HEK293 (cell line): ENCODE results near the gene NTN4.

Experiments
- CTCF ChIA-PET: fragments of 350-600 bp; formaldehyde crosslinking; extraction: SDS; loops from one replicate; lab custom pipeline; 2021; ENCODE audit warnings: antibody characterized with exemption; lab: Yijun Ruan, JAX
- POLR2A ChIA-PET: fragments of 300-600 bp; formaldehyde crosslinking; extraction: SDS; loops from one replicate; lab custom pipeline; 2020; ENCODE audit warnings: antibody characterized with exemption, inconsistent platforms; lab: Yijun Ruan, JAX
- H3K27ac ChIP-seq: fragments of 200-500 bp; sonication (Bioruptor generic); 2 replicates; pipeline ENCODE4 v1.5.1; 2014; ENCODE audit warnings: low read depth, low read length, control low read depth, inconsistent platforms; ENCODE audit errors: extremely low read depth
- H3K36me3 ChIP-seq, 2 experiments: fragments of 200-500 bp in 1 of 2; sonication (Bioruptor generic) in 1 of 2; 1 replicate in 1 of 2; 2 replicates in 1 of 2; pipeline ENCODE4 v1.5.1; 2014 to 2017; ENCODE audit warnings: inconsistent platforms in 2 of 2, low read length in 2 of 2; ENCODE audit not compliant: control insufficient read depth in 2 of 2, insufficient read depth in 1 of 2
- H3K4me1 ChIP-seq: fragments of 200-500 bp; sonication (Bioruptor generic); 2 replicates; pipeline ENCODE4 v1.5.1; 2014; ENCODE audit warnings: mild to moderate bottlenecking, low read length, inconsistent platforms; ENCODE audit not compliant: control insufficient read depth, insufficient read depth
- H3K4me3 ChIP-seq: 2 replicates; pipeline ENCODE4 v1.5.1; 2011; ENCODE audit warnings: low read depth, mild to moderate bottlenecking, control low read depth, low read length, moderate library complexity
- H3K9me3 ChIP-seq: fragments of 200-500 bp; sonication (Bioruptor generic); 2 replicates; pipeline ENCODE4 v1.5.1; 2014; ENCODE audit warnings: low read depth, low read length, inconsistent platforms; ENCODE audit not compliant: control insufficient read depth, insufficient read depth
- BCL11A ChIP-seq: fragments of 450-650 bp; formaldehyde crosslinking; IDR thresholded peaks from 2 replicates; pipeline ENCODE4 v1.5.1; 2016; ENCODE audit warnings: low read depth, missing biosample characterization, missing genetic modification characterization
- GLI2 ChIP-seq: fragments of 450-650 bp; formaldehyde crosslinking; IDR thresholded peaks from 2 replicates; pipeline ENCODE4; 2017; ENCODE audit warnings: missing biosample characterization, missing genetic modification characterization, low read depth, borderline replicate concordance
- HOXA7 ChIP-seq: sonication (generic); formaldehyde crosslinking; IDR thresholded peaks from 2 replicates; pipeline ENCODE4 v1.8.1; 2022; ENCODE audit warnings: missing genetic modification reagents, borderline replicate concordance
- SP3 ChIP-seq: fragments of 450-650 bp; formaldehyde crosslinking; IDR thresholded peaks from 2 replicates; pipeline ENCODE4 v1.5.1; 2016; ENCODE audit warnings: missing biosample characterization, missing genetic modification characterization
- ZNF202 ChIP-seq: fragments of 450-650 bp; formaldehyde crosslinking; IDR thresholded peaks from 2 replicates; pipeline ENCODE4 v1.5.1; 2016; ENCODE audit warnings: missing biosample characterization, missing genetic modification characterization, borderline replicate concordance
- ZNF324 ChIP-seq: fragments of 450-650 bp; formaldehyde crosslinking; IDR thresholded peaks from 2 replicates; pipeline ENCODE4 v1.5.1; 2016; ENCODE audit warnings: missing biosample characterization, missing genetic modification characterization
- ZNF335 ChIP-seq: fragments of 450-650 bp; formaldehyde crosslinking; conservative IDR thresholded peaks from 2 replicates; pipeline ENCODE4 v1.5.1; 2016; ENCODE audit warnings: missing biosample characterization, missing genetic modification characterization
- ZNF501 ChIP-seq: fragments of 450-650 bp; formaldehyde crosslinking; IDR thresholded peaks from 2 replicates; pipeline ENCODE4 v1.5.1; 2016; ENCODE audit warnings: missing biosample characterization, missing genetic modification characterization
- ZNF513 ChIP-seq: fragments of 450-650 bp; IDR thresholded peaks from 2 replicates; pipeline ENCODE4 v1.5.1; 2018; ENCODE audit warnings: missing biosample characterization, missing genetic modification characterization
- ZNF658 ChIP-seq: fragments of 450-650 bp; formaldehyde crosslinking; IDR thresholded peaks from 2 replicates; pipeline ENCODE4; 2016; ENCODE audit warnings: missing biosample characterization, missing genetic modification characterization
- ZNF660 ChIP-seq: fragments of 450-650 bp; IDR thresholded peaks from 2 replicates; pipeline ENCODE4 v1.5.1; 2018; ENCODE audit warnings: missing biosample characterization, mild to moderate bottlenecking, missing genetic modification characterization
- ZSCAN18 ChIP-seq: fragments of 450-650 bp; formaldehyde crosslinking; IDR thresholded peaks from 2 replicates; pipeline ENCODE4 v1.5.1; 2016; ENCODE audit warnings: missing biosample characterization, missing genetic modification characterization
- TF ChIP-seq, protein P1 (sequence below): fragments of 450-650 bp; formaldehyde crosslinking; IDR thresholded peaks from 2 replicates; pipeline ENCODE4 v1.5.1; 2016; ENCODE audit warnings: missing biosample characterization, missing genetic modification characterization
- TF ChIP-seq, protein P2 (sequence below): fragments of 450-650 bp; formaldehyde crosslinking; conservative IDR thresholded peaks from 2 replicates; pipeline ENCODE4 v1.5.1; 2016; ENCODE audit warnings: low read depth, missing biosample characterization, missing genetic modification characterization
- TF ChIP-seq, protein P3 (sequence below): fragments of 450-650 bp; formaldehyde crosslinking; IDR thresholded peaks from 2 replicates; pipeline ENCODE4 v1.5.1; 2016; ENCODE audit warnings: missing biosample characterization, missing genetic modification characterization, borderline replicate concordance
- TF ChIP-seq, protein P4 (sequence below): fragments of 450-650 bp; formaldehyde crosslinking; IDR thresholded peaks from 2 replicates; pipeline ENCODE4 v1.5.1; 2016; ENCODE audit warnings: missing biosample characterization, missing genetic modification characterization
- TF ChIP-seq, protein P5 (sequence below): fragments of 450-650 bp; formaldehyde crosslinking; IDR thresholded peaks from 2 replicates; pipeline ENCODE4 v1.5.1; 2016; ENCODE audit warnings: missing biosample characterization, missing genetic modification characterization

The NTN4 gene

GRCh38 chr12:95671265-95671664 is 119.3 kb downstream of the NTN4 start (continued):
- TF ChIP-seq ZSCAN18 (tag by site-specific recombination), result no peak
- TF ChIP-seq, protein P1, sequence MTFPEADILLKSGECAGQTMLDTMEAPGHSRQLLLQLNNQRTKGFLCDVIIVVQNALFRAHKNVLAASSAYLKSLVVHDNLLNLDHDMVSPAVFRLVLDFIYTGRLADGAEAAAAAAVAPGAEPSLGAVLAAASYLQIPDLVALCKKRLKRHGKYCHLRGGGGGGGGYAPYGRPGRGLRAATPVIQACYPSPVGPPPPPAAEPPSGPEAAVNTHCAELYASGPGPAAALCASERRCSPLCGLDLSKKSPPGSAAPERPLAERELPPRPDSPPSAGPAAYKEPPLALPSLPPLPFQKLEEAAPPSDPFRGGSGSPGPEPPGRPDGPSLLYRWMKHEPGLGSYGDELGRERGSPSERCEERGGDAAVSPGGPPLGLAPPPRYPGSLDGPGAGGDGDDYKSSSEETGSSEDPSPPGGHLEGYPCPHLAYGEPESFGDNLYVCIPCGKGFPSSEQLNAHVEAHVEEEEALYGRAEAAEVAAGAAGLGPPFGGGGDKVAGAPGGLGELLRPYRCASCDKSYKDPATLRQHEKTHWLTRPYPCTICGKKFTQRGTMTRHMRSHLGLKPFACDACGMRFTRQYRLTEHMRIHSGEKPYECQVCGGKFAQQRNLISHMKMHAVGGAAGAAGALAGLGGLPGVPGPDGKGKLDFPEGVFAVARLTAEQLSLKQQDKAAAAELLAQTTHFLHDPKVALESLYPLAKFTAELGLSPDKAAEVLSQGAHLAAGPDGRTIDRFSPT, result no peak
- TF ChIP-seq ZNF501, result no peak
- no peak for TF ChIP-seq ZNF660 (tag by site-specific recombination)
- no peak for TF ChIP-seq ZNF324
- TF ChIP-seq BCL11A (tag by site-specific recombination), result no peak
- TF ChIP-seq, protein P2, sequence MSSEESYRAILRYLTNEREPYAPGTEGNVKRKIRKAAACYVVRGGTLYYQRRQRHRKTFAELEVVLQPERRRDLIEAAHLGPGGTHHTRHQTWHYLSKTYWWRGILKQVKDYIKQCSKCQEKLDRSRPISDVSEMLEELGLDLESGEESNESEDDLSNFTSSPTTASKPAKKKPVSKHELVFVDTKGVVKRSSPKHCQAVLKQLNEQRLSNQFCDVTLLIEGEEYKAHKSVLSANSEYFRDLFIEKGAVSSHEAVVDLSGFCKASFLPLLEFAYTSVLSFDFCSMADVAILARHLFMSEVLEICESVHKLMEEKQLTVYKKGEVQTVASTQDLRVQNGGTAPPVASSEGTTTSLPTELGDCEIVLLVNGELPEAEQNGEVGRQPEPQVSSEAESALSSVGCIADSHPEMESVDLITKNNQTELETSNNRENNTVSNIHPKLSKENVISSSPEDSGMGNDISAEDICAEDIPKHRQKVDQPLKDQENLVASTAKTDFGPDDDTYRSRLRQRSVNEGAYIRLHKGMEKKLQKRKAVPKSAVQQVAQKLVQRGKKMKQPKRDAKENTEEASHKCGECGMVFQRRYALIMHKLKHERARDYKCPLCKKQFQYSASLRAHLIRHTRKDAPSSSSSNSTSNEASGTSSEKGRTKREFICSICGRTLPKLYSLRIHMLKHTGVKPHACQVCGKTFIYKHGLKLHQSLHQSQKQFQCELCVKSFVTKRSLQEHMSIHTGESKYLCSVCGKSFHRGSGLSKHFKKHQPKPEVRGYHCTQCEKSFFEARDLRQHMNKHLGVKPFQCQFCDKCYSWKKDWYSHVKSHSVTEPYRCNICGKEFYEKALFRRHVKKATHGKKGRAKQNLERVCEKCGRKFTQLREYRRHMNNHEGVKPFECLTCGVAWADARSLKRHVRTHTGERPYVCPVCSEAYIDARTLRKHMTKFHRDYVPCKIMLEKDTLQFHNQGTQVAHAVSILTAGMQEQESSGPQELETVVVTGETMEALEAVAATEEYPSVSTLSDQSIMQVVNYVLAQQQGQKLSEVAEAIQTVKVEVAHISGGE, result no peak
- no peak for TF ChIP-seq HOXA7 (CRISPR knock-in tag)
- no peak for TF ChIP-seq SP3 (tag by site-specific recombination)

DNA sequence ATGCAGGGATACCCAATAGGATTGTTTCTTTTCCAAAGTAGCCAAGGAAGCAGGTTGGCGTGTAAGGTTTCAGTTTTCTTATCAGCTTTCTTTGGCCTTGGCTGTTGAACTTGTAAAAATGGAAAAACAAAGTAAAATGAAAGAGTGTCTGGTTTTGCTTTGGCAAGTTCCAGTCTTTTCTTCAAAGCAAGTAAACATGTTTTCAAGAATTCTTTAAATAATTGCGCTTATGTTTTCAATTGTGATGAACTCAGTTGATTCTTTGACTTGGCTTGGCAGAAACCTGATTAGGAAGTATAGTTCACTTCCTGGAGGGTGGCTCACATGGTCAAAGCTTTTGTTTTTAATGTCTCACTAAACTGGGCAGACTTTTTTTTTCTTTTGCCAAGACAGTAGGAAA is 127.0 kb downstream of the NTN4 start:
- Histone ChIP-seq H3K27ac (no peak overlapping the region), H3K4me1 (0 out of 2 replicates have a peak, but pooled peaks cover 3% of the 10 kb centered on the region), H3K36me3 (no peaks in the 10 kb centered on the region; a peak in 1 of 3 replicates), H3K9me3 (no peaks in the 10 kb centered on the region), H3K4me3 (no peak overlapping the region)
- ChIA-PET POLR2A (no interaction called here), CTCF (interaction anchor here (0.7 kb wide), 1 partner anchor 754 kb away, joined by 3 read pairs; no protein-coding TSS in a partner anchor)
- TF ChIP-seq ZNF513 (tag by site-specific recombination), result no peak
- no peak for TF ChIP-seq GLI2 (tag by site-specific recombination)
- TF ChIP-seq, protein P3, sequence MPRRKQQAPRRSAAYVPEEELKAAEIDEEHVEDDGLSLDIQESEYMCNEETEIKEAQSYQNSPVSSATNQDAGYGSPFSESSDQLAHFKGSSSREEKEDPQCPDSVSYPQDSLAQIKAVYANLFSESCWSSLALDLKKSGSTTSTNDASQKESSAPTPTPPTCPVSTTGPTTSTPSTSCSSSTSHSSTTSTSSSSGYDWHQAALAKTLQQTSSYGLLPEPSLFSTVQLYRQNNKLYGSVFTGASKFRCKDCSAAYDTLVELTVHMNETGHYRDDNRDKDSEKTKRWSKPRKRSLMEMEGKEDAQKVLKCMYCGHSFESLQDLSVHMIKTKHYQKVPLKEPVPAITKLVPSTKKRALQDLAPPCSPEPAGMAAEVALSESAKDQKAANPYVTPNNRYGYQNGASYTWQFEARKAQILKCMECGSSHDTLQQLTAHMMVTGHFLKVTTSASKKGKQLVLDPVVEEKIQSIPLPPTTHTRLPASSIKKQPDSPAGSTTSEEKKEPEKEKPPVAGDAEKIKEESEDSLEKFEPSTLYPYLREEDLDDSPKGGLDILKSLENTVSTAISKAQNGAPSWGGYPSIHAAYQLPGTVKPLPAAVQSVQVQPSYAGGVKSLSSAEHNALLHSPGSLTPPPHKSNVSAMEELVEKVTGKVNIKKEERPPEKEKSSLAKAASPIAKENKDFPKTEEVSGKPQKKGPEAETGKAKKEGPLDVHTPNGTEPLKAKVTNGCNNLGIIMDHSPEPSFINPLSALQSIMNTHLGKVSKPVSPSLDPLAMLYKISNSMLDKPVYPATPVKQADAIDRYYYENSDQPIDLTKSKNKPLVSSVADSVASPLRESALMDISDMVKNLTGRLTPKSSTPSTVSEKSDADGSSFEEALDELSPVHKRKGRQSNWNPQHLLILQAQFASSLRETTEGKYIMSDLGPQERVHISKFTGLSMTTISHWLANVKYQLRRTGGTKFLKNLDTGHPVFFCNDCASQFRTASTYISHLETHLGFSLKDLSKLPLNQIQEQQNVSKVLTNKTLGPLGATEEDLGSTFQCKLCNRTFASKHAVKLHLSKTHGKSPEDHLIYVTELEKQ, result no peak
- no peak for TF ChIP-seq ZNF335 (tag by site-specific recombination)
- TF ChIP-seq, protein P4, sequence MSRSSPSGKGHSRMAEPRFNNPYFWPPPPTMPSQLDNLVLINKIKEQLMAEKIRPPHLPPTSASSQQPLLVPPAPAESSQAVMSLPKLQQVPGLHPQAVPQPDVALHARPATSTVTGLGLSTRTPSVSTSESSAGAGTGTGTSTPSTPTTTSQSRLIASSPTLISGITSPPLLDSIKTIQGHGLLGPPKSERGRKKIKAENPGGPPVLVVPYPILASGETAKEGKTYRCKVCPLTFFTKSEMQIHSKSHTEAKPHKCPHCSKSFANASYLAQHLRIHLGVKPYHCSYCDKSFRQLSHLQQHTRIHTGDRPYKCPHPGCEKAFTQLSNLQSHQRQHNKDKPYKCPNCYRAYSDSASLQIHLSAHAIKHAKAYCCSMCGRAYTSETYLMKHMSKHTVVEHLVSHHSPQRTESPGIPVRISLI (tag by site-specific recombination), result no peak
- no peak for TF ChIP-seq ZNF658
- TF ChIP-seq, protein P5, sequence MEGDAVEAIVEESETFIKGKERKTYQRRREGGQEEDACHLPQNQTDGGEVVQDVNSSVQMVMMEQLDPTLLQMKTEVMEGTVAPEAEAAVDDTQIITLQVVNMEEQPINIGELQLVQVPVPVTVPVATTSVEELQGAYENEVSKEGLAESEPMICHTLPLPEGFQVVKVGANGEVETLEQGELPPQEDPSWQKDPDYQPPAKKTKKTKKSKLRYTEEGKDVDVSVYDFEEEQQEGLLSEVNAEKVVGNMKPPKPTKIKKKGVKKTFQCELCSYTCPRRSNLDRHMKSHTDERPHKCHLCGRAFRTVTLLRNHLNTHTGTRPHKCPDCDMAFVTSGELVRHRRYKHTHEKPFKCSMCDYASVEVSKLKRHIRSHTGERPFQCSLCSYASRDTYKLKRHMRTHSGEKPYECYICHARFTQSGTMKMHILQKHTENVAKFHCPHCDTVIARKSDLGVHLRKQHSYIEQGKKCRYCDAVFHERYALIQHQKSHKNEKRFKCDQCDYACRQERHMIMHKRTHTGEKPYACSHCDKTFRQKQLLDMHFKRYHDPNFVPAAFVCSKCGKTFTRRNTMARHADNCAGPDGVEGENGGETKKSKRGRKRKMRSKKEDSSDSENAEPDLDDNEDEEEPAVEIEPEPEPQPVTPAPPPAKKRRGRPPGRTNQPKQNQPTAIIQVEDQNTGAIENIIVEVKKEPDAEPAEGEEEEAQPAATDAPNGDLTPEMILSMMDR, result no peak
- TF ChIP-seq ZNF202 (tag by site-specific recombination), result no peak
- TF ChIP-seq, all 188 proteins: peak for 0
